H1 (cell line): ENCODE data around the gene TNN. TPM values are rescaled to one million over a fixed set of nuclear protein-coding genes. Genes with fewer than 3 reads are reported as not detected.
A peak's percentile ranks its signal among the peaks of the same experiment; 100 is the strongest.

Experiments used
- CTCF ChIA-PET: fragments of 300-600 bp; sonication (Branson Sonifier 250); formaldehyde crosslinking; loops from one replicate; lab custom pipeline; 2021; ENCODE audit not compliant: partially characterized antibody; lab: Charles Lee
- POLR2A ChIA-PET: fragments of 300-600 bp; sonication (Branson Sonifier 250); formaldehyde crosslinking; loops from one replicate; lab custom pipeline; 2021; ENCODE audit warnings: inconsistent platforms; ENCODE audit not compliant: partially characterized antibody; lab: Charles Lee
- DNase-seq, 2 experiments: peaks; one replicate each; pipeline versions ENCODE4 v3.0.0 to v3.0.0-alpha.2; 2010 to 2022; ENCODE audit warnings: low spot score in 2 of 2, low read depth in 1 of 2, mixed read lengths in 1 of 2
- FAIRE-seq: peaks from 2 replicates; lab custom pipeline; 2011; peaks lifted over from hg19 to GRCh38; lab: Jason Lieb, UNC
- H2AFZ ChIP-seq: 2 replicates; pipeline ENCODE4 v1.8.1; 2012; ENCODE audit warnings: low read length, inconsistent platforms
- H2AK5ac ChIP-seq: 2 replicates; pipeline ENCODE4 v1.6.1; 2013; ENCODE audit warnings: low read depth, low read length
- H2BK120ac ChIP-seq: replicated peaks from 2 replicates; pipeline ENCODE3; 2013; ENCODE audit warnings: low read depth, low read length, inconsistent platforms
- H2BK12ac ChIP-seq: 2 replicates; pipeline ENCODE4 v1.6.1; 2013; ENCODE audit warnings: low read depth, low read length
- H2BK15ac ChIP-seq: 2 replicates; pipeline ENCODE4 v1.6.1; 2013; ENCODE audit warnings: low read length
- H2BK20ac ChIP-seq: 2 replicates; pipeline ENCODE4 v1.6.1; 2013; ENCODE audit warnings: low read length
- H2BK5ac ChIP-seq: 2 replicates; pipeline ENCODE4 v1.6.1; 2013; ENCODE audit warnings: low read depth, low read length
- H3K14ac ChIP-seq: 2 replicates; pipeline ENCODE4 v1.6.1; 2013; ENCODE audit warnings: inconsistent platforms; ENCODE audit not compliant: insufficient read length
- H3K18ac ChIP-seq: 2 replicates; pipeline ENCODE4 v1.6.1; 2013; ENCODE audit warnings: low read length; ENCODE audit errors: extremely low read depth
- H3K23ac ChIP-seq: 2 replicates; pipeline ENCODE4 v1.6.1; 2013; ENCODE audit warnings: inconsistent platforms; ENCODE audit not compliant: insufficient read length
- H3K23me2 ChIP-seq: 2 replicates; pipeline ENCODE4 v1.6.1; 2013; ENCODE audit warnings: low read depth, low read length
- H3K27ac ChIP-seq: 2 replicates; pipeline ENCODE4 v1.6.1; 2011; ENCODE audit warnings: low read depth, low read length, inconsistent platforms
- H3K27me3 ChIP-seq, 4 experiments: replicated peaks in 1 of 4; 1 replicate in 1 of 4; 2 replicates in 3 of 4; pipeline versions ENCODE4 v1.6.1 to v1.8.1; 2011 to 2013; ENCODE audit warnings: low read length in 3 of 4, mild to moderate bottlenecking in 3 of 4, inconsistent platforms in 2 of 4, mixed read lengths in 2 of 4, moderate library complexity in 1 of 4; ENCODE audit not compliant: control insufficient read depth in 3 of 4, insufficient read depth in 3 of 4; ENCODE audit errors: extremely low read depth in 1 of 4
- H3K36me3 ChIP-seq, 4 experiments: 2 replicates each; pipeline versions ENCODE4 v1.6.1 to v1.8.1; 2011 to 2013; ENCODE audit warnings: mild to moderate bottlenecking in 4 of 4, low read length in 3 of 4, moderate library complexity in 2 of 4, control low read depth in 1 of 4, inconsistent platforms in 1 of 4; ENCODE audit not compliant: insufficient read depth in 4 of 4, control insufficient read depth in 2 of 4
- H3K4ac ChIP-seq: replicated peaks from 2 replicates; pipeline ENCODE3; 2013; ENCODE audit warnings: low read length, low read depth, mixed read lengths, inconsistent platforms; ENCODE audit not compliant: insufficient read length
- H3K4me1 ChIP-seq, 4 experiments: replicated peaks in 1 of 4; 1 replicate in 1 of 4; 2 replicates in 3 of 4; pipeline versions ENCODE4 v1.6.1 to v1.8.1; 2011 to 2013; ENCODE audit warnings: low read length in 3 of 4, inconsistent platforms in 2 of 4, mixed read lengths in 1 of 4; ENCODE audit not compliant: insufficient read depth in 4 of 4, control insufficient read depth in 3 of 4
- H3K4me2 ChIP-seq, 2 experiments: 2 replicates each; pipeline versions ENCODE4 v1.6.1 to v1.8.1; 2011 to 2013; ENCODE audit warnings: low read depth in 2 of 2, low read length in 2 of 2, control low read depth in 1 of 2, inconsistent platforms in 1 of 2, mild to moderate bottlenecking in 1 of 2; ENCODE audit not compliant: insufficient read depth in 1 of 2
- H3K4me3 ChIP-seq, 4 experiments: fragments of 200-600, 300-600 bp in 1 of 4; sonication (generic), shearing (Covaris generic), sonication (Bioruptor Twin) in 1 of 4; 2 replicates each; pipeline versions ENCODE4 v1.5.1 to v1.8.1; 2011 to 2016; ENCODE audit warnings: low read length in 4 of 4, low read depth in 3 of 4, control low read depth in 2 of 4, inconsistent platforms in 2 of 4, mild to moderate bottlenecking in 2 of 4, mixed read lengths in 1 of 4, moderate library complexity in 1 of 4; ENCODE audit not compliant: insufficient read depth in 2 of 4; ENCODE audit errors: extremely low read depth in 1 of 4
- H3K56ac ChIP-seq: replicated peaks from 2 replicates; pipeline ENCODE3; 2013; ENCODE audit warnings: low read depth, mild to moderate bottlenecking, mixed read lengths, low read length, inconsistent platforms; ENCODE audit not compliant: insufficient read length
- H3K79me1 ChIP-seq: 2 replicates; pipeline ENCODE4 v1.6.1; 2013; ENCODE audit warnings: low read depth, low read length, control low read depth
- H3K79me2 ChIP-seq, 2 experiments: 2 replicates each; pipeline versions ENCODE4 v1.6.1 to v1.8.1; 2012 to 2013; ENCODE audit warnings: low read length in 2 of 2, mild to moderate bottlenecking in 2 of 2, inconsistent platforms in 1 of 2; ENCODE audit not compliant: insufficient read depth in 2 of 2, control insufficient read depth in 1 of 2
- H3K9ac ChIP-seq, 4 experiments: replicated peaks in 1 of 4; 1 replicate in 1 of 4; 2 replicates in 3 of 4; pipeline versions ENCODE4 v1.6.1 to v1.8.1; 2011 to 2013; ENCODE audit warnings: low read depth in 3 of 4, low read length in 3 of 4, control low read depth in 2 of 4, mild to moderate bottlenecking in 2 of 4, moderate library complexity in 2 of 4, inconsistent platforms in 1 of 4; ENCODE audit errors: extremely low read depth in 1 of 4
- H3K9me3 ChIP-seq, 2 experiments: 2 replicates each; pipeline versions ENCODE4 v1.6.1 to v1.8.1; 2012 to 2013; ENCODE audit warnings: mild to moderate bottlenecking in 2 of 2, moderate library complexity in 2 of 2, control low read depth in 1 of 2, inconsistent platforms in 1 of 2, low read depth in 1 of 2, low read length in 1 of 2, mixed read lengths in 1 of 2; ENCODE audit not compliant: insufficient read depth in 2 of 2
- H4K20me1 ChIP-seq, 2 experiments: replicated peaks in 1 of 2; 2 replicates each; pipeline versions ENCODE3 to v1.8.1; 2011 to 2013; ENCODE audit warnings: inconsistent platforms in 2 of 2, low read length in 2 of 2, mild to moderate bottlenecking in 1 of 2; ENCODE audit not compliant: insufficient read depth in 2 of 2, control insufficient read depth in 1 of 2
- H4K5ac ChIP-seq: 2 replicates; pipeline ENCODE4 v1.6.1; 2013; ENCODE audit warnings: low read length, low read depth, mixed read lengths, inconsistent platforms; ENCODE audit not compliant: insufficient read length
- H4K8ac ChIP-seq: 2 replicates; pipeline ENCODE4 v1.8.0; 2013; ENCODE audit warnings: mild to moderate bottlenecking, moderate library complexity, low read length, inconsistent platforms; ENCODE audit not compliant: insufficient read depth; ENCODE audit errors: extremely low read depth
- H4K91ac ChIP-seq: replicated peaks from 2 replicates; pipeline ENCODE3; 2013; ENCODE audit warnings: low read length, mixed read lengths, inconsistent platforms; ENCODE audit not compliant: insufficient read length
- BRCA1 ChIP-seq: IDR thresholded peaks from 2 replicates; pipeline ENCODE4 v1.6.1; 2012; ENCODE audit warnings: low read depth, low read length, improper control_type of control experiment
- CBX8 ChIP-seq: fragments of 300-800, 300-1000 bp; sonication (generic); IDR thresholded peaks from 2 replicates; pipeline ENCODE4 v1.7.1; 2016; ENCODE audit warnings: low read depth, low read length, borderline replicate concordance
- EZH2 ChIP-seq: fragments of 200-600 bp; sonication (generic); IDR thresholded peaks from 2 replicates; pipeline ENCODE4 v1.7.1; 2012; ENCODE audit warnings: low read depth, mild to moderate bottlenecking, moderate library complexity, low read length, inconsistent platforms; ENCODE audit not compliant: severe bottlenecking
- JUND ChIP-seq: IDR thresholded peaks from 2 replicates; pipeline ENCODE4 v1.6.1; 2011; ENCODE audit warnings: mild to moderate bottlenecking, improper control_type of control experiment, low read length
- POLR2AphosphoS5 ChIP-seq: IDR thresholded peaks from 2 replicates; pipeline ENCODE4 v1.6.1; 2011; ENCODE audit warnings: low read depth, low read length
- SUZ12 ChIP-seq: fragments of 200-600 bp; sonication (generic); IDR thresholded peaks from 2 replicates; pipeline ENCODE4 v1.6.1; 2012; ENCODE audit warnings: mild to moderate bottlenecking, inconsistent platforms, low read length, moderate library complexity, mixed read lengths
- YY1 ChIP-seq: IDR thresholded peaks from 2 replicates; pipeline ENCODE4 v1.6.1; 2011; ENCODE audit warnings: low read depth, mild to moderate bottlenecking, low read length
- WGBS, 2 experiments: shearing (Covaris generic) in 1 of 2; methylation state at CpG; one replicate each; pipeline versions ENCODE4 v1.1.6 to v1.1.7; 2013 to 2015; ENCODE audit warnings: low lambda C conversion rate in 2 of 2, mixed read lengths in 2 of 2, inconsistent platforms in 1 of 2, low coverage in 1 of 2, missing lambda C conversion rate in 1 of 2; ENCODE audit not compliant: insufficient replicate concordance in 2 of 2, insufficient coverage in 1 of 2, insufficient read length in 1 of 2; ENCODE audit errors: extremely low coverage in 1 of 2, missing lambda C conversion rate in 1 of 2; 5-methylcytosine and 5-hydroxymethylcytosine counted together
- long read RNA-seq, 2 experiments: library from RNA in 1 of 2; library from capped mRNA in 1 of 2; stranded (forward); transcript quantifications; one replicate each; pipeline ENCODE4 v2.0.0, GENCODE V29; 2021; ENCODE audit warnings: inconsistent platforms in 1 of 2
- polyA minus RNA-seq, 3 experiments: library from RNA; depleted of rRNA, polyadenylated mRNA; stranded (reverse); fragments of >200 nt; gene quantifications; 1 replicate in 2 of 3; 2 replicates in 1 of 3; pipeline ENCODE4 v1.2.3, GENCODE V29; 2011
- polyA plus RNA-seq, 7 experiments: library from polyadenylated mRNA; depleted of rRNA in 3 of 7; stranded (reverse) in 5 of 7; unstranded in 2 of 7; fragments of >200 nt in 5 of 7; fragments of 200-250 nt in 2 of 7; gene quantifications; 1 replicate in 5 of 7; 2 replicates in 1 of 7; 4 replicates in 1 of 7; pipeline versions ENCODE4 v1.2.1 to v1.2.3, GENCODE V29; 2011 to 2013; ENCODE audit warnings: missing spikeins in 2 of 7, mixed read lengths in 2 of 7
- total RNA-seq: library from RNA; stranded (reverse); fragmentation: NEBNext Ultra II Directional; extraction: Animal tissue kit (Norgen Biotek cat#: 25700); gene quantifications from 2 replicates; pipeline ENCODE4 v1.2.1, GENCODE V29; 2021

TNN gene
- 0.30 and 0.31 TPM in 2 replicates for total RNA-seq
- 0.20 and 0.21 TPM in 2 replicates for polyA plus RNA-seq (2011; rRNA removed)
- 0.28 TPM for polyA plus RNA-seq (2011; cell fraction: cytosol; rRNA removed)
- 0.46 TPM for polyA plus RNA-seq (2011; cell fraction: nucleus; rRNA removed)
- polyA plus RNA-seq (2012, experiment 1 of 2), result 0.36 to 0.48 TPM (median 0.42 TPM) in 4 replicates
- 0.18 TPM for polyA plus RNA-seq (2012, experiment 2 of 2)
- 0.24 TPM for polyA plus RNA-seq (2013, experiment 1 of 2)
- polyA plus RNA-seq (2013, experiment 2 of 2), result 0.18 TPM
- 0.41 and 0.61 TPM in 2 replicates for polyA minus RNA-seq (2011; rRNA and poly(A)+ RNA removed)
- polyA minus RNA-seq (2011; cell fraction: cytosol; rRNA and poly(A)+ RNA removed), result not detected
- polyA minus RNA-seq (2011; cell fraction: nucleus; rRNA and poly(A)+ RNA removed), result 0.40 TPM
- long read RNA-seq, experiment 1, partial matches to known transcripts, result 1 of 1 reads
- long read RNA-seq, experiment 1, other reads (novel, unspliced or antisense), result 0 of 1 reads
- long read RNA-seq, experiment 2, result 0 reads

GRCh38 chr1:175067362-175068106 lies at the start of gene TNN:
TSS of gene TNN (plus strand) at chr1:175067833. CDS start at chr1:175077419, 9,586 bp downstream.
- Histone ChIP-seq H3K27ac (no peak within 1 kb of the TSS), H3K79me2 (no peaks in the 10 kb centered on the region), H3K4me1 (peaks cover 0 to 10% (median 6%) of the 10 kb centered on the region in 4 experiments; a peak in 5 of 7 replicates), H3K14ac (no peak within 1 kb of the TSS), H4K91ac (no peak within 1 kb of the TSS), H3K23me2 (no peaks in the 10 kb centered on the region), H4K8ac (no peak within 1 kb of the TSS; the same call in 1 of the 2 replicates), H3K79me1 (no peaks in the 10 kb centered on the region), H2AK5ac (no peak within 1 kb of the TSS), H3K18ac (no peak within 1 kb of the TSS), H2BK20ac (no peak within 1 kb of the TSS), H2BK12ac (0 out of 2 replicates have a peak within 1 kb of the TSS, but pooled peaks have one; percentile 32), H3K4me3 (no peak within 1 kb of the TSS), H3K9me3 (no peaks in the 10 kb centered on the region), H2AFZ (peak within 1 kb of the TSS; percentile 70), H3K9ac (no peak within 1 kb of the TSS), H2BK120ac (no peak within 1 kb of the TSS), H2BK15ac (no peak within 1 kb of the TSS), H3K56ac (no peak within 1 kb of the TSS), H3K4ac (no peak within 1 kb of the TSS), H2BK5ac (no peak within 1 kb of the TSS), H3K36me3 (no peaks in the 10 kb centered on the region), H3K4me2 (no peak within 1 kb of the TSS), H4K5ac (no peak within 1 kb of the TSS), H4K20me1 (no peaks in the 10 kb centered on the region), H3K27me3 (no peaks in the 10 kb centered on the region), H3K23ac (no peak within 1 kb of the TSS)
- ChIA-PET CTCF (interaction anchor here (1.0 to 3.2 kb wide), 11 partner anchors 11 to 756 kb away, joined by 3 to 11 read pairs (median 4); no protein-coding TSS in a partner anchor), POLR2A (interaction anchor here (1.0 to 1.3 kb wide), 2 partner anchors 10 to 38 kb away, joined by 3 to 5 read pairs; no protein-coding TSS in a partner anchor)
- FAIRE-seq, result no peak
- DNase-seq, result no peak
- WGBS, 2 experiments, result 77% methylated on average over 9 of the region's 9 CpGs; no CpG with 5 or more reads in 1 of the 2 experiments
- TF ChIP-seq SUZ12, result no peak
- TF ChIP-seq BRCA1, result no peak
- no peak for TF ChIP-seq JUND
- no peak for TF ChIP-seq YY1
- TF ChIP-seq POLR2AphosphoS5, result no peak
- no peak for TF ChIP-seq EZH2
- TF ChIP-seq CBX8, result no peak
